PC-9 (cell line): Measurements from ENCODE around the gene NECAB3. TPM values are rescaled to one million over a fixed set of nuclear protein-coding genes. Genes with fewer than 3 reads are reported as not detected.

Experiments
- BruUV-seq: library from RNA; stranded (reverse); fragments of 400-500 nt; replicated peaks from 2 replicates; lab custom pipeline; 2021; lab: Mats Ljungman, UMichigan
- CTCF ChIA-PET: fragments of 300-600 bp; sonication (Branson Sonifier 250); formaldehyde crosslinking; loops from one replicate; lab custom pipeline; 2022; ENCODE audit warnings: antibody characterized with exemption; lab: Charles Lee
- POLR2A ChIA-PET: fragments of 300-600 bp; sonication (Branson Sonifier 250); formaldehyde crosslinking; loops from one replicate; lab custom pipeline; 2022; ENCODE audit warnings: antibody characterized with exemption; ENCODE audit not compliant: unreplicated experiment; lab: Charles Lee
- DNase-seq, 2 experiments: peaks; one replicate each; pipeline versions ENCODE4 v3.0.0 to v3.0.0-alpha.2; 2015 to 2022; ENCODE audit warnings: mixed read lengths in 1 of 2
- H2AFZ ChIP-seq: fragments of 200-600 bp; sonication (generic); 2 replicates; pipeline ENCODE4 v1.8.1; 2017; ENCODE audit warnings: antibody characterized with exemption
- H3F3A ChIP-seq: fragments of 200-600 bp; sonication (generic); 2 replicates; pipeline ENCODE4 v1.8.1; 2017; ENCODE audit warnings: antibody characterized with exemption, mild to moderate bottlenecking, low read depth; ENCODE audit not compliant: insufficient read depth
- H3K27ac ChIP-seq: fragments of 200-600 bp; sonication (generic); 2 replicates; pipeline ENCODE4 v1.6.1; 2016; ENCODE audit warnings: mixed run types
- H3K27me3 ChIP-seq: fragments of 200-600 bp; sonication (generic); 2 replicates; pipeline ENCODE4 v1.6.1; 2016; ENCODE audit warnings: low read depth, mixed run types; ENCODE audit not compliant: insufficient read depth
- H3K36me3 ChIP-seq: fragments of 200-600 bp; sonication (generic); 2 replicates; pipeline ENCODE4 v1.6.1; 2016; ENCODE audit warnings: low read depth, mixed run types
- H3K4me1 ChIP-seq: fragments of 200-600 bp; sonication (generic); replicated peaks from 2 replicates; pipeline ENCODE4 v1.6.1; 2016; ENCODE audit warnings: mixed run types; ENCODE audit not compliant: insufficient read depth
- H3K4me2 ChIP-seq: fragments of 200-600 bp; sonication (generic); 2 replicates; pipeline ENCODE4 v1.6.1; 2017; ENCODE audit warnings: mixed run types
- H3K4me3 ChIP-seq: fragments of 200-600 bp; sonication (generic); 2 replicates; pipeline ENCODE4 v1.6.1; 2016; ENCODE audit warnings: mixed run types
- H3K79me2 ChIP-seq: fragments of 200-600 bp; sonication (generic); 2 replicates; pipeline ENCODE4 v1.6.1; 2017; ENCODE audit warnings: low read depth, mixed run types
- H3K9me2 ChIP-seq: fragments of 200-600 bp; sonication (generic); 2 replicates; pipeline ENCODE4 v1.8.1; 2017; ENCODE audit warnings: mild to moderate bottlenecking; ENCODE audit not compliant: insufficient read depth
- H3K9me3 ChIP-seq: fragments of 200-600 bp; sonication (generic); 2 replicates; pipeline ENCODE4 v1.8.1; 2016; ENCODE audit warnings: low read depth; ENCODE audit not compliant: insufficient read depth
- H4K20me1 ChIP-seq: fragments of 200-600 bp; sonication (generic); 2 replicates; pipeline ENCODE4 v1.8.1; 2017; ENCODE audit not compliant: insufficient read depth
- CTCF ChIP-seq: fragments of 200-600 bp; sonication (generic); conservative IDR thresholded peaks from 2 replicates; pipeline ENCODE4 v1.6.1; 2017; ENCODE audit warnings: mixed run types, antibody characterized with exemption, mild to moderate bottlenecking, moderate library complexity
- EZH2 ChIP-seq: fragments of 200-600 bp; sonication (generic); IDR thresholded peaks from 2 replicates; pipeline ENCODE4 v1.8.0; 2017; ENCODE audit warnings: antibody characterized with exemption, low read depth
- intact Hi-C: fragments of 100-400 bp; cut with micrococcal nuclease; formaldehyde crosslinking; loops from one replicate; pipeline ENCODE4 v1.10.0; 2022; ENCODE audit not compliant: unreplicated experiment
- total RNA-seq: library from RNA; stranded (reverse); gene quantifications from 2 replicates; pipeline ENCODE4 v1.2.3, GENCODE V29; 2021

The NECAB3 gene
- total RNA-seq, 1 experiment from 2014 or later: 72.1 TPM

- Histone ChIP-seq H3K79me2 (peaks cover 38% of the 10 kb centered on the region), H3K4me2 (peak overlapping the region; percentile 84), H3K9me3 (no peaks in the 10 kb centered on the region), H3K4me3 (peak overlapping the region; percentile 96), H4K20me1 (no peaks in the 10 kb centered on the region), H3K27me3 (no peaks in the 10 kb centered on the region), H3K4me1 (peaks cover 27% of the 10 kb centered on the region; the same call in 1 of the 2 replicates), H3K9me2 (no peaks in the 10 kb centered on the region), H3K36me3 (0 out of 2 replicates have a peak, but pooled peaks cover 6% of the 10 kb centered on the region), H3F3A (peaks cover 37% of the 10 kb centered on the region), H3K27ac (no peak overlapping the region), H2AFZ (no peak overlapping the region)
- CTCF ChIA-PET: no interaction called here
- TF ChIP-seq CTCF: no peak
- TF ChIP-seq EZH2: no peak
- DNase-seq: no peak
- no TSS peak for BruUV-seq
- intact Hi-C loops: loop anchor here (5.0 kb wide), 1 partner anchor 60 kb away; the partner anchor contains the start of gene ZNF341
- POLR2A ChIA-PET: no interaction called here
Observed at GRCh38 chr20:33672426-33673113, 1.7 kb downstream of the NECAB3 start.

DNA sequence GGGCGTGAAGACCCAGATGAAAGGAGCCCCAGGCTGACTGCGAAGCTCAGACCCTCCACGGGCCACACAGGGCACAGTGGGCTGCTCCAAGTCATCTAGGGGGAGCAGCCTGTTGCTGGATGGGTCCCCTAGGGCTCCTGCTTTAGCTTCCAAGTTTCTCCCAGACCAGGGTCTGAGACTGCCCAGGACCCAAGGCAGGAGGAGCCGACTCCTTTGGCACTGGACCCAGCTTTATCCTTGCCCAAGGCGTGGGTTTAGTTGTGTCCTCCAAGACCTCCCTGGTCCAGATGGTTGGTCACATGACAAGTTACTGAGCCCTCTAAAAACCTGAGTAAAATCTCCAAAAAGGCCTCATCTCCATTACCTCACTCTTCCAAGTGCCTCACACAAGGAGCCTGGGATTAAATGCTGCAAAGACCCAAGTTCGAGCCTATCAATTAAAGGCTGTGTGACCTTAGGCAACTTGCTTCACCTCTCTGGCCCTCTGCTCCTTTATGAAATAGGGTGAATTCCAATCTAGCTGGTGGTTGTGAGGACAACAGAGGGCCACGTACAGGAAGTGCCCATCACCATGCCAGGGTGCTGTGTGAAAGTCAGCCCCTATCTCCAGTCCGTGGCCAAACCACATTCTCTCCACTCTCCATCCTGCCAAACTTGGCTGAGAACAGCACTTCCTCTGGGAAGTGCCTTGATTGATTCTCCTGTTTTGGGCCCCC is 2.5 kb downstream of the NECAB3 start:
- H3K4me2 ChIP-seq: peak overlapping the region; percentile 84
- H3K36me3 ChIP-seq: 0 out of 2 replicates have a peak, but pooled peaks cover 6% of the 10 kb centered on the region
- H3F3A ChIP-seq: peaks cover 43% of the 10 kb centered on the region
- no peak overlapping the region; the same call in 1 of the 2 replicates for H3K4me3 ChIP-seq
- intact Hi-C loops: loop anchor here (5.0 kb wide), 1 partner anchor 61 kb away; the partner anchor contains the start of gene ZNF341
- no peaks in the 10 kb centered on the region for H3K27me3 ChIP-seq
- ChIA-PET POLR2A (interaction anchor here (0.6 kb wide), 1 partner anchor 394 kb away, joined by 12 read pairs; no protein-coding TSS in a partner anchor), CTCF (no interaction called here)
- BruUV-seq: no TSS peak
- DNase-seq: no peak
- no peaks in the 10 kb centered on the region for H4K20me1 ChIP-seq
- no peaks in the 10 kb centered on the region for H3K9me2 ChIP-seq
- no peaks in the 10 kb centered on the region for H3K9me3 ChIP-seq
- no peak overlapping the region for H2AFZ ChIP-seq
- peaks cover 27% of the 10 kb centered on the region; the same call in 1 of the 2 replicates for H3K4me1 ChIP-seq
- H3K79me2 ChIP-seq: peaks cover 38% of the 10 kb centered on the region
- no peak for TF ChIP-seq EZH2
- TF ChIP-seq CTCF: no peak
- no peak overlapping the region for H3K27ac ChIP-seq

- POLR2A ChIA-PET: interaction anchor here (0.6 kb wide), 1 partner anchor 395 kb away, joined by 12 read pairs; no protein-coding TSS in a partner anchor
- no TSS peak for BruUV-seq
Observed at GRCh38 chr20:33670715-33671499, 3.3 kb downstream of the NECAB3 start.

More at GRCh38 chr20:33670715-33671499, 3.3 kb downstream of the NECAB3 start:
- H3K27ac ChIP-seq: no peak overlapping the region
- CTCF ChIA-PET: interaction anchor here (0.6 kb wide), 1 partner anchor 13 kb away, joined by 3 read pairs; no protein-coding TSS in a partner anchor
- H3K79me2 ChIP-seq: peaks cover 38% of the 10 kb centered on the region
- H4K20me1 ChIP-seq: no peaks in the 10 kb centered on the region
- TF ChIP-seq CTCF: no peak
- TF ChIP-seq EZH2: no peak
- H3K4me3 ChIP-seq: no peak overlapping the region
- H3K9me3 ChIP-seq: no peaks in the 10 kb centered on the region
- no peaks in the 10 kb centered on the region for H3K27me3 ChIP-seq
- H3K4me1 ChIP-seq: peaks cover 32% of the 10 kb centered on the region; the same call in 1 of the 2 replicates
- peaks cover 49% of the 10 kb centered on the region for H3F3A ChIP-seq
- H2AFZ ChIP-seq: no peak overlapping the region
- no peak for DNase-seq
- no peaks in the 10 kb centered on the region for H3K9me2 ChIP-seq
- intact Hi-C loops: loop anchor here (5.0 kb wide), 1 partner anchor 61 kb away; the partner anchor contains the start of gene ZNF341
- 0 out of 2 replicates have a peak, but pooled peaks cover 6% of the 10 kb centered on the region for H3K36me3 ChIP-seq
- no peak overlapping the region for H3K4me2 ChIP-seq
